NCI-H2029 (cell line): ENCODE results near the gene SLC51A.
"Not testable (repeated sequence)": the region's sequence is repeated elsewhere in the genome, so short reads cannot be mapped to it uniquely, and the experiment has no call there.

Experiments used
- DNase-seq: peaks from one replicate; lab custom pipeline; 2025; lab: John Stamatoyannopoulos, UW

SLC51A gene

GRCh38 chr3:196193133-196193735 lies 23.1 kb upstream of the SLC51A start:
- DNase-seq = no peak

GRCh38 chr3:196193736-196194541 lies 22.4 kb upstream of the SLC51A start:
- no peak for DNase-seq

- DNase-seq = no peak
These were observed 21.8 kb upstream of the SLC51A start for GRCh38 chr3:196194542-196194915.

GRCh38 chr3:196195664-196196265 lies 20.6 kb upstream of the SLC51A start:
- DNase-seq = no peak

- DNase-seq = no peak
These were observed 18.8 kb upstream of the SLC51A start for GRCh38 chr3:196197524-196197923.

- no peak for DNase-seq
These were observed 18.2 kb upstream of the SLC51A start for GRCh38 chr3:196198081-196198675.

GRCh38 chr3:196198771-196199753 lies 17.3 kb upstream of the SLC51A start:
- DNase-seq = no peak

- no peak for DNase-seq
These were observed 13.8 kb upstream of the SLC51A start for GRCh38 chr3:196202516-196202970.

GRCh38 chr3:196203846-196204245 lies 12.5 kb upstream of the SLC51A start:
- DNase-seq = no peak

GRCh38 chr3:196205442-196206205 lies 10.7 kb upstream of the SLC51A start:
- DNase-seq = not testable (repeated sequence)

GRCh38 chr3:196207159-196207832 lies 9.0 kb upstream of the SLC51A start:
- no peak for DNase-seq

GRCh38 chr3:196207833-196208607 lies 8.3 kb upstream of the SLC51A start:
- peak; percentile 69 for DNase-seq

- DNase-seq = no peak
These were observed 7.2 kb upstream of the SLC51A start for GRCh38 chr3:196208942-196209695.

GRCh38 chr3:196209944-196210672 lies 6.2 kb upstream of the SLC51A start:
- not testable (repeated sequence) for DNase-seq

GRCh38 chr3:196210673-196211556 lies 5.4 kb upstream of the SLC51A start, which contains the start of gene ZDHHC19:
Gene ZDHHC19, minus strand, starts transcription at chr3:196211400. Its CDS starts 85 bp downstream, at chr3:196211315.
- no peak for DNase-seq

GRCh38 chr3:196214783-196215441 lies 1.4 kb upstream of the SLC51A start:
- DNase-seq = no peak
